OCI-LY3 (cell line): ENCODE measurements around the gene DENND1A.

Source experiments
- H2AFZ ChIP-seq: fragments of 200-600, 300-600 bp; shearing (Covaris generic); 2 replicates; pipeline ENCODE4 v1.6.0; 2014; ENCODE audit warnings: antibody characterized with exemption, low read depth, low read length
- H3K27ac ChIP-seq: fragments of 200-600, 300-600 bp; sonication (generic); 2 replicates; pipeline ENCODE4 v1.5.1; 2014; ENCODE audit warnings: mild to moderate bottlenecking, low read length, moderate library complexity, mixed read lengths
- H3K27me3 ChIP-seq: fragments of 200-600, 300-600 bp; sonication (generic); 2 replicates; pipeline ENCODE4 v1.6.1; 2014; ENCODE audit warnings: low read depth, low read length, mixed read lengths
- H3K36me3 ChIP-seq: fragments of 200-600, 300-600 bp; sonication (generic); replicated peaks from 2 replicates; pipeline ENCODE3; 2014; ENCODE audit warnings: low read depth, low read length, mixed read lengths
- H3K4me1 ChIP-seq: fragments of 300-600, 200-600 bp; sonication (generic); 2 replicates; pipeline ENCODE4 v1.6.1; 2014; ENCODE audit warnings: low read length, mixed read lengths
- H3K4me2 ChIP-seq: fragments of 200-600, 300-600 bp; sonication (generic); 2 replicates; pipeline ENCODE4 v1.6.1; 2014; ENCODE audit warnings: low read length, mixed read lengths
- H3K4me3 ChIP-seq: fragments of 300-600, 200-600 bp; sonication (generic); 2 replicates; pipeline ENCODE4 v1.5.1; 2014; ENCODE audit warnings: antibody characterized with exemption, mild to moderate bottlenecking, low read length, moderate library complexity
- H3K79me2 ChIP-seq: fragments of 300-600, 200-600 bp; shearing (Covaris generic); 2 replicates; pipeline ENCODE4 v1.6.1; 2014; ENCODE audit warnings: mild to moderate bottlenecking, low read length, mixed read lengths
- H3K9ac ChIP-seq: fragments of 300-600, 200-600 bp; shearing (Covaris generic); 2 replicates; pipeline ENCODE4 v1.6.0; 2014; ENCODE audit warnings: mild to moderate bottlenecking, low read length, moderate library complexity
- H3K9me3 ChIP-seq: fragments of 200-600, 300-600 bp; shearing (Covaris generic); 2 replicates; pipeline ENCODE4 v1.6.1; 2014; ENCODE audit warnings: low read length, mixed read lengths; ENCODE audit not compliant: insufficient read depth
- H4K20me1 ChIP-seq: fragments of 200-600, 300-600 bp; sonication (generic); 2 replicates; pipeline ENCODE4 v1.6.1; 2016; ENCODE audit warnings: low read length, mixed read lengths; ENCODE audit not compliant: insufficient read depth
- EZH2phosphoT487 ChIP-seq: fragments of 200-600 bp; shearing (Covaris generic); IDR thresholded peaks from 2 replicates; pipeline ENCODE4 v1.6.1; 2018; ENCODE audit warnings: antibody characterized with exemption, mixed run types, low read depth
- TF ChIP-seq, protein P1 (sequence below): fragments of 200-600, 300-600 bp; sonication (generic); IDR thresholded peaks from 2 replicates; pipeline ENCODE4 v1.5.1; 2014; ENCODE audit warnings: antibody characterized with exemption, low read length, low read depth

DENND1A gene

GRCh38 chr9:123358181-123358905 lies 571.6 kb downstream of the DENND1A start:
- TF ChIP-seq EZH2phosphoT487 = no peak
- no peak overlapping the region for H2AFZ ChIP-seq
- no peak overlapping the region for H3K4me3 ChIP-seq
- no peaks in the 10 kb centered on the region for H4K20me1 ChIP-seq
- H3K27ac ChIP-seq = no peak overlapping the region
- H3K9ac ChIP-seq = no peak overlapping the region
- no peaks in the 10 kb centered on the region for H3K79me2 ChIP-seq
- H3K4me1 ChIP-seq = peaks cover 15% of the 10 kb centered on the region
- H3K27me3 ChIP-seq = 0 out of 2 replicates have a peak, but pooled peaks cover 4% of the 10 kb centered on the region
- no peak overlapping the region for H3K4me2 ChIP-seq
- H3K36me3 ChIP-seq = no peaks in the 10 kb centered on the region
- H3K9me3 ChIP-seq = no peaks in the 10 kb centered on the region

GRCh38 chr9:123357743-123358059 lies 572.2 kb downstream of the DENND1A start:
- Histone ChIP-seq H3K9ac (no peak overlapping the region), H4K20me1 (no peaks in the 10 kb centered on the region), H3K4me3 (no peak overlapping the region), H3K36me3 (no peaks in the 10 kb centered on the region), H3K27ac (no peak overlapping the region), H3K9me3 (no peaks in the 10 kb centered on the region), H2AFZ (no peak overlapping the region), H3K4me1 (peaks cover 15% of the 10 kb centered on the region), H3K27me3 (peaks cover 10% of the 10 kb centered on the region), H3K79me2 (no peaks in the 10 kb centered on the region), H3K4me2 (no peak overlapping the region)
- no peak for TF ChIP-seq EZH2phosphoT487
- TF ChIP-seq, protein P1, sequence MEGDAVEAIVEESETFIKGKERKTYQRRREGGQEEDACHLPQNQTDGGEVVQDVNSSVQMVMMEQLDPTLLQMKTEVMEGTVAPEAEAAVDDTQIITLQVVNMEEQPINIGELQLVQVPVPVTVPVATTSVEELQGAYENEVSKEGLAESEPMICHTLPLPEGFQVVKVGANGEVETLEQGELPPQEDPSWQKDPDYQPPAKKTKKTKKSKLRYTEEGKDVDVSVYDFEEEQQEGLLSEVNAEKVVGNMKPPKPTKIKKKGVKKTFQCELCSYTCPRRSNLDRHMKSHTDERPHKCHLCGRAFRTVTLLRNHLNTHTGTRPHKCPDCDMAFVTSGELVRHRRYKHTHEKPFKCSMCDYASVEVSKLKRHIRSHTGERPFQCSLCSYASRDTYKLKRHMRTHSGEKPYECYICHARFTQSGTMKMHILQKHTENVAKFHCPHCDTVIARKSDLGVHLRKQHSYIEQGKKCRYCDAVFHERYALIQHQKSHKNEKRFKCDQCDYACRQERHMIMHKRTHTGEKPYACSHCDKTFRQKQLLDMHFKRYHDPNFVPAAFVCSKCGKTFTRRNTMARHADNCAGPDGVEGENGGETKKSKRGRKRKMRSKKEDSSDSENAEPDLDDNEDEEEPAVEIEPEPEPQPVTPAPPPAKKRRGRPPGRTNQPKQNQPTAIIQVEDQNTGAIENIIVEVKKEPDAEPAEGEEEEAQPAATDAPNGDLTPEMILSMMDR = no peak

- Histone ChIP-seq H3K4me1 (peaks cover 15% of the 10 kb centered on the region), H3K9me3 (no peaks in the 10 kb centered on the region), H3K36me3 (no peaks in the 10 kb centered on the region), H3K9ac (no peak overlapping the region), H3K79me2 (no peaks in the 10 kb centered on the region), H3K4me2 (no peak overlapping the region), H2AFZ (no peak overlapping the region), H3K27ac (no peak overlapping the region), H4K20me1 (no peaks in the 10 kb centered on the region), H3K27me3 (peaks cover 15% of the 10 kb centered on the region), H3K4me3 (no peak overlapping the region)
- TF ChIP-seq, protein P1 = no peak
- TF ChIP-seq EZH2phosphoT487 = no peak
These were observed 572.8 kb downstream of the DENND1A start for GRCh38 chr9:123356851-123357742.

- Histone ChIP-seq H3K9ac (no peak within 1 kb of the TSS), H2AFZ (no peak within 1 kb of the TSS)
These were observed 574.0 kb downstream of the DENND1A start, which contains the start of gene CRB2 for GRCh38 chr9:123355761-123356431. CRB2 (plus strand) TSS chr9:123356197; CDS start chr9:123356261, 64 bp downstream.

More at GRCh38 chr9:123355761-123356431, 574.0 kb downstream of the DENND1A start, which contains the start of gene CRB2:
- Histone ChIP-seq H3K4me2 (no peak within 1 kb of the TSS), H3K79me2 (no peaks in the 10 kb centered on the region), H3K4me3 (no peak within 1 kb of the TSS), H3K36me3 (no peaks in the 10 kb centered on the region), H3K4me1 (peaks cover 20% of the 10 kb centered on the region), H3K27ac (no peak within 1 kb of the TSS), H4K20me1 (no peaks in the 10 kb centered on the region), H3K27me3 (peaks cover 15% of the 10 kb centered on the region), H3K9me3 (no peaks in the 10 kb centered on the region)
- no peak for TF ChIP-seq EZH2phosphoT487
- TF ChIP-seq, protein P1 = no peak
